Measurements from ENCODE around the gene SUPT7L. TPM values are rescaled to one million over a fixed set of nuclear protein-coding genes. Genes with fewer than 3 reads are reported as not detected.
"Not testable (repeated sequence)": the region's sequence is repeated elsewhere in the genome, so short reads cannot be mapped to it uniquely, and the experiment has no call there.

SUPT7L gene
- total RNA-seq, 1 donor from 2014 or later: 42.6 TPM

DNA sequence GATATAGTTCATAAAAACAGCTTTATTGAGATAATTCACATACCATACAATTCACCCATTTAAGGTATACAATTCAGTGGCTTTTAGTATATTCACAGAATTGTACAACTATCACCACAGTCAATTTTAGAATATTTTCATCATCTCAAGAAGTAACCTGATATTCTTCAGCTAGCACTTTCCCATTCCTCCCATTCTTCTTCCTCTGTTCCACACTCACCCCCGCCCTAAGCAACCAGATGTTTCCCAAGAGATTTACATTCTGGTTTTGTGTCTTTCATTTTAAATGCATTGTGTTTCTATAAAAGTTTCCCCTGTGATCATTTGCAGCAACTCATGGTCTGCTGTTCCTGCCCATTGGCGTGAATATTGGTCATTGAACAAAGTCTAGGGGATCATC lies 29.1 kb downstream of the SUPT7L start:
- no peak for DNase-seq (ENCODE audit: low spot score in 2 of 2, unreplicated experiment in 2 of 2)
- Mint-ChIP-seq H3K4me1 (no peaks in the 10 kb centered on the region), H3K9me3 (no peaks in the 10 kb centered on the region), H3K36me3 (peaks cover 40% of the 10 kb centered on the region), H3K27me3 (ENCODE audit: low read depth) (no peaks in the 10 kb centered on the region), H3K4me3 (no peak overlapping the region), H3K27ac (no peak overlapping the region)
- TF ChIP-seq, protein P1, sequence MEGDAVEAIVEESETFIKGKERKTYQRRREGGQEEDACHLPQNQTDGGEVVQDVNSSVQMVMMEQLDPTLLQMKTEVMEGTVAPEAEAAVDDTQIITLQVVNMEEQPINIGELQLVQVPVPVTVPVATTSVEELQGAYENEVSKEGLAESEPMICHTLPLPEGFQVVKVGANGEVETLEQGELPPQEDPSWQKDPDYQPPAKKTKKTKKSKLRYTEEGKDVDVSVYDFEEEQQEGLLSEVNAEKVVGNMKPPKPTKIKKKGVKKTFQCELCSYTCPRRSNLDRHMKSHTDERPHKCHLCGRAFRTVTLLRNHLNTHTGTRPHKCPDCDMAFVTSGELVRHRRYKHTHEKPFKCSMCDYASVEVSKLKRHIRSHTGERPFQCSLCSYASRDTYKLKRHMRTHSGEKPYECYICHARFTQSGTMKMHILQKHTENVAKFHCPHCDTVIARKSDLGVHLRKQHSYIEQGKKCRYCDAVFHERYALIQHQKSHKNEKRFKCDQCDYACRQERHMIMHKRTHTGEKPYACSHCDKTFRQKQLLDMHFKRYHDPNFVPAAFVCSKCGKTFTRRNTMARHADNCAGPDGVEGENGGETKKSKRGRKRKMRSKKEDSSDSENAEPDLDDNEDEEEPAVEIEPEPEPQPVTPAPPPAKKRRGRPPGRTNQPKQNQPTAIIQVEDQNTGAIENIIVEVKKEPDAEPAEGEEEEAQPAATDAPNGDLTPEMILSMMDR (IDR thresholded peaks at IDR 0.05; ENCODE audit: unreplicated experiment): no peak

DNA sequence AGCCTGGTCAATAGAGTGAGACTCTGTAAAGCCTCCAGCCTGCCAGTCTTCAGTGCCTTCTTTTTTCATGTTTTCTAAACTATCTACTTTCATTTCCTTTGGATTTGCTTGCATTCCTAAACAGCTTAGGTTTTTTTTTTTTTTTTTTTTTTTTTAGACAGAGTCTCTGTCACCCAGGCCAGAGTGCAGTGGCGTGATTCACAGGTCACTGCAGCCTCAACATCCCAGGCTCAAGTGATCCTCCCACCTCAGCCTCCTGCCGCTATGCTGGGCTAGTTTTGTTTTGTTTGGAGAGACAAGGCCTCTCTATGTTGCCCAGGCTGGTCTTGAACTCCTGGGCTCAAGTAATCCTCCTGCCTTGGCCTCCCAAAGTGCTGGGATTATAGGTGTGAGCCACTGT lies 33.2 kb downstream of the SUPT7L start:
- DNase-seq (ENCODE audit: low spot score in 2 of 2, unreplicated experiment in 2 of 2); H3K27ac Mint-ChIP-seq; H3K4me3 Mint-ChIP-seq; H3K27me3 Mint-ChIP-seq (ENCODE audit: low read depth); H3K9me3 Mint-ChIP-seq: not testable (repeated sequence)
- peaks cover 13% of the 10 kb centered on the region for H3K4me1 Mint-ChIP-seq
- H3K36me3 Mint-ChIP-seq: peaks cover 20% of the 10 kb centered on the region

DNA sequence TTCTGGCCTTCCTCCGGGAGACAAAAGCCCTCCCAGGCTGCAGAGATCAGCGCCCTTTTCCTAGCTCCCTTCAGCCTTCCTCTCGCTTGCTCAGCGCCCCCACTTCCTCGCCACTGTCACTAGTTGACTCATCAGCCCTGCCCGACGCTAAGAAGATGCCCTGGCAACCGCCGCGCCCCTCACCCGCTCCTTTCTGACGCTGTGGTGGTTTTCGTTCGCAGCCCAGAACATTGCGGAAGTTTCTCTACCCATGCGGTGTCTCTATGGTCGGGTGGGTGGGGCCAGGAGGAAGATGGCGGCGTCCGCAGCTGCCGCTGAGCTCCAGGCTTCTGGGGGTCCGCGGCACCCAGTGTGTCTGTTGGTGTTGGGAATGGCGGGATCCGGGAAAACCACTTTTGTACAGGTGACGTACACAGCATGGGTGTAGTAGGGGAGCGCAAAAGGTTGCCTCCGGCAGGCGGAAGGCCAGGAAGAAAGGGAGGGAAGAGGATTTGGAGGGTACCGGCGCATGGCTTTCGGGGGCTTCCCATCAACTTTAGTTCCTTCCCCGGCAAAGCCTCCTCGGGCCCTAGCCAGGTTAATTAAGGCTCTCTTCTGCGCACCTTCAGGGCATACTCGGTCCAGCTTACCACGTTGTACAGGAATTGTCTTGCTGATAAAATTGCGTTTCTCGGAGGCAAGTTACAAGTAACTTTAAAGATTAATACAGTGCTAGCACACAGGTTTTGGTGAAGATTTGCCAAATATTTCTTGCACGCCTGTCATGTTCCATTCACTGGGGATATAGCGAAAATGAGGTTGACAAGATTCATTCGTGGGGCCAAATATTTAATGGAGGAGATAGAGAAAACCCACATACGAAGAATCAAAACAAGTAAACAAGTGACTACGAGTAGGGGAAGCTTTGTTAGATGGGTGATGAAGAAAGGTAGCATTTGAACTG lies 34.4 kb downstream of the SUPT7L start, which contains the start of the genes CCDC121 and GPN1:
Gene CCDC121 (minus strand): TSS at position 246 of the 943 bp plus-strand sequence. CDS start 1,213 bp downstream, outside the sequence.
Gene GPN1 (plus strand): TSS at position 284 of the 943 bp plus-strand sequence. CDS start 9 bp downstream, at position 293.
- H3K27ac Mint-ChIP-seq: no peak within 1 kb of the TSS
- peaks cover 17% of the 10 kb centered on the region for H3K36me3 Mint-ChIP-seq

DNA sequence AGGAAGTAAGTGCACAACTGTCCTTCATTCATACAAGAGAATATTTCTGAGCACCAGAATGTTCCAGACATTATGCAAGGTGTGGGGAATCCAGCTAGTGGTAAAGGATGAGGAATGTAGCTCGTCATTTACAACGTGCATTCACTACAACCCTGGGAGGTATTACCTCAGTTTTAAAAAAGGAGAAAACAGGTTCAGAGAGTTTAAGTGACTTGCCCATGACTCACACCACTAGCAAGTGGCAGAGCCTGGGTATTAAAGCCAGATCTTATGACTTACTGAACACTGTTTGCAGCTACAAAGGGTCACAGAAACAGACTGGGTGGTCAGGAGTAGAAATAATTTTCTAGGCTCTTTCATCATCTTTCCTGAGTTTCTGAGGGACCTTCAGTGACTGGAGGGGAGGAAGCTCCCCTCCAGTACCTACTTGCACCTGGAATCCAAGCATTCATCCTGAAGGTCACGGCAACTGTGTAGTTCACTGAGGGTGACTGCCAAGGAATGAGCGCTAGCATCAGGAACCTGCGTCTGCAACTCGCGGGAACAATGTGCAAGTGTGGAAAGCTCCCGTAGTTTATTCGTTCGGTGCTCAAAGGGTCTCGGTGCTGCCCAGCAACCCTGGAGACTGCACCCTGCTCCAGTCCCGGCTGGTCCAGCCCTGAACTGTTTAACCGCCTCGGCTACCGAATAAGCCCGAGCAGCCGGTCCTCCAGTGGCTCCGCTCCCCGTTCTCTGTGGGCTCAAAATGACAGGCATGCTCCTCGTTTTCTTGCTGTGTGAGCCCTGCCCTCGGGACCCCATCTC lies 35.2 kb downstream of the SUPT7L start:
- no peaks in the 10 kb centered on the region for H3K9me3 Mint-ChIP-seq
- H3K4me3 Mint-ChIP-seq: no peak overlapping the region
- TF ChIP-seq, protein P1 (IDR thresholded peaks at IDR 0.05; ENCODE audit: unreplicated experiment): no peak
- peaks cover 16% of the 10 kb centered on the region for H3K4me1 Mint-ChIP-seq
- H3K27me3 Mint-ChIP-seq (ENCODE audit: low read depth): no peaks in the 10 kb centered on the region
- DNase-seq (ENCODE audit: low spot score in 2 of 2, unreplicated experiment in 2 of 2): no peak
- no peak overlapping the region for H3K27ac Mint-ChIP-seq
- H3K36me3 Mint-ChIP-seq: peaks cover 16% of the 10 kb centered on the region

More for the DNA sequence above, 34.4 kb downstream of the SUPT7L start, which contains the start of the genes CCDC121 and GPN1:
- DNase-seq (ENCODE audit: low spot score in 2 of 2, unreplicated experiment in 2 of 2): peak; percentile 53 to 78
- Mint-ChIP-seq H3K4me3 (no peak within 1 kb of the TSS), H3K27me3 (ENCODE audit: low read depth) (no peaks in the 10 kb centered on the region), H3K9me3 (no peaks in the 10 kb centered on the region), H3K4me1 (peaks cover 13% of the 10 kb centered on the region)
- TF ChIP-seq, protein P1 (IDR thresholded peaks at IDR 0.05; ENCODE audit: unreplicated experiment): no peak

DNA sequence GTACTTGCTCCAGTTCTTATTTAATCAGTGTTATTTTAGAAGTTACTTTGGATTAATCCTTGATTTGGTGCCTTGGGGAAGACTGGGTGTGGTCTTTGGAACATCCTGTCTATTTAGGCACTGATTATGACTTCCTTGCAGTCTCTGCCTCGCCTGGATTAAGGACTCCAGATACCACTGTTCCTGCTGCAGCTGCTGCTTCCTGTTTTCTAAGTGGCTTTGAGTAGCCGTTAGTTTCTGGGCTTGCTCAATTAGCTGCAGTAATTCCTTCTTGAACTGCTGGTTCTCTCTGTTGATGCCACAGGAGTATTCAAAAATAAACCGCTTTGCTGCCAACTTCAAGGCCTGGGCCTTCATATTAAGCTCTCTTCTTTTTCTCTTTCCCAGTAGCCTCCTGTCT lies 36.5 kb downstream of the SUPT7L start:
- H3K4me1 Mint-ChIP-seq: peaks cover 28% of the 10 kb centered on the region
- H3K27me3 Mint-ChIP-seq (ENCODE audit: low read depth); H3K9me3 Mint-ChIP-seq; DNase-seq (ENCODE audit: low spot score in 2 of 2, unreplicated experiment in 2 of 2); H3K36me3 Mint-ChIP-seq; H3K4me3 Mint-ChIP-seq; H3K27ac Mint-ChIP-seq: not testable (repeated sequence)

DNA sequence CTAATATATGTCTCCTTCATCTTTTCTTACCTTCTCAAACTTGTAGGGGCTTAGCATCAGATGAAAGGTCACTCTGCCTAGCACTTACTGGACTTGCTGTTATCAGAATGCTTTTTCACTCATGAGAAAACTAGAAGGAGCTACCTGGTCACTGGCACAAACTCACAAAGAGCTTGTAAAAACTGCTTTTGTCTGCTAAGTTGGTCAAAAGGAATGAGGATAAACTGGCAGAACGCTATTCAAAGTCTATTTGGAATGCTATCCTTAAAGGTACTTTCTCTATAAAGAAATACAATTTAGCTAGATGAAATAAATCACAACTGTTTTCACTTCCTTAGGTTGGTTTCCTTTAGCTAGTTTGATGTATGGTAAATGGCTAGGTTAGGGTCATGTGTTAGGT lies 37.1 kb downstream of the SUPT7L start:
- H3K4me1 Mint-ChIP-seq: peaks cover 30% of the 10 kb centered on the region
- not testable (repeated sequence) for H3K4me3 Mint-ChIP-seq; H3K27me3 Mint-ChIP-seq (ENCODE audit: low read depth); DNase-seq (ENCODE audit: low spot score in 2 of 2, unreplicated experiment in 2 of 2); H3K9me3 Mint-ChIP-seq
- peaks cover 15% of the 10 kb centered on the region for H3K36me3 Mint-ChIP-seq
- H3K27ac Mint-ChIP-seq: peak overlapping the region; percentile 22
